22Rv1 (cell line): ENCODE measurements around the gene HSD3B2.

Experiments used
- H3K27ac ChIP-seq: fragments of 450-650 bp; 2 replicates; pipeline ENCODE4 v1.5.1; 2017
- ZFX ChIP-seq: fragments of 450-650 bp; IDR thresholded peaks from 2 replicates; pipeline ENCODE4 v1.6.1; 2017; ENCODE audit warnings: antibody characterized with exemption, borderline replicate concordance
- TF ChIP-seq, protein P1 (sequence below): fragments of 450-650 bp; IDR thresholded peaks from 2 replicates; pipeline ENCODE4 v1.5.1; 2017; ENCODE audit warnings: mild to moderate bottlenecking

The HSD3B2 gene

DNA sequence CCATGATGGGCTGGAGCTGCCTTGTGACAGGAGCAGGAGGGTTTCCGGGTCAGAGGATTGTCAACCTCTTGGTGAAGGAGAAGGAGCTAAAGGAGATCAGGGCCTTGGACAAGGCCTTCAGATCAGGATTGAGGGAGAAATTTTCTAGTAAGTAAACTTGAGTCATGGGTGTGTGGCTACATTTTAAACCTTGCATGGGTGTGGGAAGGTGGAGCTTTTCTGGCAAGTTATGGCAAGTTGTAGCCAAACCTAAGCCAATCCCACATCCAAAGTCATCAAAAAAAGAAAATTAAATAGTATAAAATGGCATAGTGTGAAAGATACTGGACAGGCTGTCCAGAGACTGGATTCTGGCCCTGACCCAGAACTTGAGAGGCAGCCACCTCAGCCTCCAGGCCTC lies 52.3 kb downstream of the HSD3B2 start:
- no peak overlapping the region for H3K27ac ChIP-seq
- TF ChIP-seq ZFX = no peak
- TF ChIP-seq, protein P1, sequence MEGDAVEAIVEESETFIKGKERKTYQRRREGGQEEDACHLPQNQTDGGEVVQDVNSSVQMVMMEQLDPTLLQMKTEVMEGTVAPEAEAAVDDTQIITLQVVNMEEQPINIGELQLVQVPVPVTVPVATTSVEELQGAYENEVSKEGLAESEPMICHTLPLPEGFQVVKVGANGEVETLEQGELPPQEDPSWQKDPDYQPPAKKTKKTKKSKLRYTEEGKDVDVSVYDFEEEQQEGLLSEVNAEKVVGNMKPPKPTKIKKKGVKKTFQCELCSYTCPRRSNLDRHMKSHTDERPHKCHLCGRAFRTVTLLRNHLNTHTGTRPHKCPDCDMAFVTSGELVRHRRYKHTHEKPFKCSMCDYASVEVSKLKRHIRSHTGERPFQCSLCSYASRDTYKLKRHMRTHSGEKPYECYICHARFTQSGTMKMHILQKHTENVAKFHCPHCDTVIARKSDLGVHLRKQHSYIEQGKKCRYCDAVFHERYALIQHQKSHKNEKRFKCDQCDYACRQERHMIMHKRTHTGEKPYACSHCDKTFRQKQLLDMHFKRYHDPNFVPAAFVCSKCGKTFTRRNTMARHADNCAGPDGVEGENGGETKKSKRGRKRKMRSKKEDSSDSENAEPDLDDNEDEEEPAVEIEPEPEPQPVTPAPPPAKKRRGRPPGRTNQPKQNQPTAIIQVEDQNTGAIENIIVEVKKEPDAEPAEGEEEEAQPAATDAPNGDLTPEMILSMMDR = no peak

DNA sequence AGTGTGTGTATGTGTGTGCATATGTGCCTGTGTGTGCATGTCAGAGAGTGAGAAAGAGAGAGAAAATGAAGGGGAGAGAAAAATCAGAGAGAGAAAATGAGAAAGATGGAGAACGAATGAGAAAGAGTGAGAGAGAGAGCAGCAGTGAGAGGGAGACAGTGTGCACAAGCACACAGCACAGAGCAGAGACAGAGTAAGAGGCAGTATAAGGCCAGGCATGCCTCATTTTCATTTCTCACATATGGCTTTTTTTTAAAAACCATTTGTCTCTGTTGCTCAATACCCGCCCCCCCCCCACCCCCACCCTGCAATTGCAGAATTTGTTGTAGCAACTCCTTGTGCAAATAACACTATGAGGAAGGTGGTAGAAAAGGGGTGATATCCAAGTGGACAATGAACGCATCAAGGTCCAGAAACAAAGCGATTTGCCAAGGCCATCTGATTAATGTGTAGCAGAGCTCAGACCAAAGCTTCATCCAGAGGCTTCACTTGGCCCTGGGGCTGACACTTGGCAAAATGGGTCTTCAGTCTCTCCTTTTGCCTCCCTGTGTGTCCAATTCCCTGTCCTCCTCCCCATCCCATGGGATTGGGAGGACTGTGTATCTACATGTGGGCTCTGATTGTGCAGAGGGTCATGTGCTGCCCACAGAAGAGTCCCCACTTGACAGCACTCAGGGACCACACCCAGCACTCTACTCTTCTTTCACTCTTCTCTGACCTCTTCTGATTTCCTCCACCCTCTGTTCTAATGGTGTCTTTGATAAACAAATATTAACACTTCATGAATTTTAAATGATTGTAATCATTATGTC lies 53.1 kb downstream of the HSD3B2 start:
- H3K27ac ChIP-seq = no peak overlapping the region
- TF ChIP-seq, protein P1 = no peak
- no peak for TF ChIP-seq ZFX

- H3K27ac ChIP-seq = no peak overlapping the region
- TF ChIP-seq, protein P1 = no peak
- no peak for TF ChIP-seq ZFX
Measured at GRCh38 chr1:119469741-119470140, 54.8 kb downstream of the HSD3B2 start.

DNA sequence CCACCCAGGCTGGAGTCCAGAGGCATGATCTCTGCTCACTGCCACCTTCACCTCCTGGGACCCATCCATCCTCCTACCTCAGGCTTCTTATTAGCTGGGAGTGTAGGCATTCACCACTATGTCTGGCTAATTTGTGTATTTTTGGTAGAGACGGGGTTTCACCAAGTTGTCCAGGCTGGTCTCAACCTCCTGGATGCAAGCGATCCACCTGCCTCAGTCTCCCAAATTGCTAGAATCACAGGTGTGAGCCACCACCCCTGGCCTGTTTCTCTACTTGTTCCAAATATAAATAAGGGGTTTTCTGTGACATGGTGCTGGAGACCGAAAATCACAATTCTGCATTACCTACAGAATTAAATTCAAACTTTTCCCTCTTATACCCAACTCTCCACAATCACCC lies 55.4 kb downstream of the HSD3B2 start:
- TF ChIP-seq, protein P1 = no peak
- TF ChIP-seq ZFX = no peak
- no peak overlapping the region for H3K27ac ChIP-seq

DNA sequence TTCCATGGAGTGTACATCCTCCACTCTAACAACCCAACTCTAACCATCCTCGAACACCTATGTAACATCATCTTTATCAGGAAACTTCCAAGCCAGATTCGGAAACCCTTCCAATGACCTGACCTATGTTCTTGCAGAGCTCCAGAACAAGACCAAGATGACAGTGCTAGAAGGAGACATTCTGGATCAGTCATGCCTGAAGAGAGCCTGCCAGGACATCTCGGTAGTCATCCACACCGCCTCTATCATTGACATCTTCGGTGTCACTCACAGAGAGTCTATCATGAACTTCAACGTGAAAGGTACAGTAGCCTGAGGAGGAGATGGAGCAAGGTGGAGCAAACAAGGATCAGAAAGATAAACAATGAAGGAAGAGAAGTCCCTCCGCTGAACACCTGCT lies 56.0 kb downstream of the HSD3B2 start:
- TF ChIP-seq, protein P1 = no peak
- TF ChIP-seq ZFX = no peak
- no peak overlapping the region for H3K27ac ChIP-seq

DNA sequence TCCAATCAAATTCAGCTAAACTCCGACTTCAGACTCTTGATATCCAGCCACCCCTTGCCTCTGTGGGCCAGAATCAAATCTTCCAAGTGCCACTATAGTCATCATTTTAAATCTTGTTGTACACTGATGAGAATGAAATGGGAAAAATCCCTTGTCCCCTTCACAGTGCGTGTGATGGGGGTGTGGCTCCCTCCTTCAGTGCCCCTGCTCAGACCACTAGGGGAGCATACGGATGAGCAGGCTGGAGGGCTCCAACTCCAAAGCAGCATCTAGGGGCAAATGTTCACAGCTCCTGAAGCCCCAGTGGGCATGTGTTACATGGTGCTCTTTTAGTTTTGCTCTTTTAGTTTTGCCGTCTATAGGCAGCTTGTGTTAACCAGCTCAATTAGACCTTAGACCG lies 56.6 kb downstream of the HSD3B2 start:
- H3K27ac ChIP-seq = no peak overlapping the region

More for the DNA sequence above, 56.6 kb downstream of the HSD3B2 start:
- no peak for TF ChIP-seq ZFX
- TF ChIP-seq, protein P1 = no peak
